Body of pancreas (tissue), 4 donors: ENCODE data around the gene UBE2E3.

ENCODE experiments used
- POLR2A ChIP-seq, 3 donors: fragments of 450-650 bp; IDR thresholded peaks; one replicate each; pipeline ENCODE4 v1.6.1; 2016; ENCODE audit warnings: antibody characterized with exemption in 3 of 3, mild to moderate bottlenecking in 2 of 3
- TF ChIP-seq, protein P1 (sequence below), 7 experiments: fragments of 450-650 bp in 4 of 7; fragments of 200-600 bp in 3 of 7; sonication (generic) in 3 of 7; IDR thresholded peaks; one replicate each; pipeline ENCODE4 v1.5.1; 2016 to 2019; ENCODE audit warnings: antibody characterized with exemption in 7 of 7

DNA sequence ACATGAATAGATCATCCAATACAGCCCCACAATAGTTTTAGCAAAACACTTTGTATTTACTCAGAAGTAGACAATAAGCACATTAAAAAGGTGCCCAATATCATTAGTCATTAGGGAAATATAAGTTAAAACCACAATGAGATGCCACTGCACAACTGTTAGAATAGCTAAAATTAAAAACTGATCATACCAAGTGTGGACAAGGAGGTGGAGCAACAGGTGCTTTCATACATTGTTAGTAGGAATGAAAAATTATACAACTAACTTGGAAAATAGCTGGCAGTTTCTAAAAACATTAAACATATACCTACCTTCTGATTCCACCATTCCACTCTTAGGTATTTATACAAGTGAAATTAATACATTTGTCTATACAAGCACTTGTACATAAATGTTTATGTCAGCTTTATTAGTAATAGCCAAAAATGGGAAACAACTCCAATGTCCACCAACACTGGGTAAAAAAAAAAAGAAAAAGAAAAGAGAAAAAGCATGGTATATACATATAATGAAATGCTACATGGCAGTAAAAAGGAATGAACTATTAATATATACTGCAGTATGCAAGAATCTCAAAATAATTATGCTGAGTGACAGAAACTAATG is 27.6 kb upstream of the UBE2E3 start:
- TF ChIP-seq POLR2A (IDR thresholded peaks at IDR 0.05): no peak
- TF ChIP-seq, protein P1, sequence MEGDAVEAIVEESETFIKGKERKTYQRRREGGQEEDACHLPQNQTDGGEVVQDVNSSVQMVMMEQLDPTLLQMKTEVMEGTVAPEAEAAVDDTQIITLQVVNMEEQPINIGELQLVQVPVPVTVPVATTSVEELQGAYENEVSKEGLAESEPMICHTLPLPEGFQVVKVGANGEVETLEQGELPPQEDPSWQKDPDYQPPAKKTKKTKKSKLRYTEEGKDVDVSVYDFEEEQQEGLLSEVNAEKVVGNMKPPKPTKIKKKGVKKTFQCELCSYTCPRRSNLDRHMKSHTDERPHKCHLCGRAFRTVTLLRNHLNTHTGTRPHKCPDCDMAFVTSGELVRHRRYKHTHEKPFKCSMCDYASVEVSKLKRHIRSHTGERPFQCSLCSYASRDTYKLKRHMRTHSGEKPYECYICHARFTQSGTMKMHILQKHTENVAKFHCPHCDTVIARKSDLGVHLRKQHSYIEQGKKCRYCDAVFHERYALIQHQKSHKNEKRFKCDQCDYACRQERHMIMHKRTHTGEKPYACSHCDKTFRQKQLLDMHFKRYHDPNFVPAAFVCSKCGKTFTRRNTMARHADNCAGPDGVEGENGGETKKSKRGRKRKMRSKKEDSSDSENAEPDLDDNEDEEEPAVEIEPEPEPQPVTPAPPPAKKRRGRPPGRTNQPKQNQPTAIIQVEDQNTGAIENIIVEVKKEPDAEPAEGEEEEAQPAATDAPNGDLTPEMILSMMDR (IDR thresholded peaks at IDR 0.05): no peak
